Stimulated activated CD4-positive, alpha-beta T cell treated with anti-CD3 and anti-CD28 coated beads, Interleukin-1b, Interleukin-23, amount 100 ng/mL, for 24 hours (primary cell): ENCODE measurements around the gene RPS3A.
"Not testable (repeated sequence)": the region's sequence is repeated elsewhere in the genome, so short reads cannot be mapped to it uniquely, and the experiment has no call there.

Source experiments
- DNase-seq, 4 experiments: peaks; one replicate each; pipeline ENCODE4 v3.0.0-alpha.2; 2020; ENCODE audit warnings: low read depth in 4 of 4, low spot score in 1 of 4

Gene RPS3A

DNA sequence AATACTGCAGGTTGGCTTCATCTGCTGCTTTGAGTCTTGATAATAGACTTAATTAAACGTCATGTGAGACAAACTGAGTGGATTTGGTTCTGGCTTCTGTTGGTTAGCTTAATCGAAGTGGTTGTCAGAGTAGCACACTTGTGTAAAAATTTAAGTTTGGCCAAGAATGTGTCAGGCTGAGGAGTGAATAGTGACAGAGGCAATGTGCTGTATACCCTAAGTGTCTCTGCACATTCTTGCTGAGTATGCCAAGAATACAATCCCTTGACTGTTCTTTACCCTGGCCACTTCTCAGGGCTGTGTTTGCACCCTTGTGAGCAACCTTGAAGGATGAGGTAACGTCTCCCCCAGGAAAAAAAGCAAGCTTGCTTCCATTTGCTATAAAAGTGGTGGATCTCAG is 14.9 kb downstream of the RPS3A start:
- no peak for DNase-seq

DNA sequence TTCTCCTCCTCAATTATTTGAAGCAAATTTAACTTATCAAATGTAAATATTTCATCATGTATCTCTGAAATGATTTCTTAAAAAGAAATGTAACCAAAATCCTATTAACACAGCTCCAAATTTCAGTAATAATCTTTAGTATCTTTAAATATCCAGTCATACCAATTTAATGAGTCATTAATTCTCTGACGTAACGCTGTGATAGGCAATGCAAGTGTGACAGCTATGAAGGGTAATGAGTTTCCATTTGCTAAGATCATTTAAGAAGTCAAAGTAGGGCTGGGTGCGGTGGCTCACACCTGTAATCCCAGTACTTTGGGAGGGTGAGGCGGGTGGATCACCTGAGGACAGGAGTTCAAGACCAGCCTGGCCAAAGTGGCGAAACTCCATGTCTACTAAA is 15.6 kb downstream of the RPS3A start:
- DNase-seq = no peak

DNA sequence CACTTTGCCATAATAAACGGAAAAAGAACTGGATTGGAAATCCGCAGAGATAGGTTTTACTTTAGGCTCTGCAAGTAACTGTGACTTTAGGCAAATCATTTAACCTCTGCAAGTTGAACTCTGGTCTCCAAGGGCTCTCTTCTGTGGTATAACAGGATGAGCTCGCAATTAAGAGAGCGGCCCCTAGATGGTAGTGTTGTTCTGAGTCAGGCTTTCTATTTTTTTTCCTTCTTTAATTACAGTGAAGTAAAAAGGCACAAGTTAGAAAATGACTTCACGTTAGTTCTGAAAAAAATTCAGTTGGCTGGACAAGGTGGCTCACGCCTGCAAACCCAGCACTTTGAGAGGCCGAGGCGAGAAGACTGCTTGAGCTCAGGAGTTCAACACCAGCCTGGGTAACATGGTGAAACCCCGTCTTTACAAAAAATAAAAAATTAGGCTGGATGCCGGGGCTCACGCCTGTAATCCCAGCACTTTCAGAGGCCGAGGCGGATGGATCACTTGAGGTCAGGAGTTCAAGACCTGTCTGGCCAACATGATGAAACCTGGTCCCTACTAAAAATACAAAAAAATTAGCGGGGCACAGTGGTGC is 18.0 kb downstream of the RPS3A start:
- DNase-seq = peak in 1 of 4 experiments; percentile 24

DNA sequence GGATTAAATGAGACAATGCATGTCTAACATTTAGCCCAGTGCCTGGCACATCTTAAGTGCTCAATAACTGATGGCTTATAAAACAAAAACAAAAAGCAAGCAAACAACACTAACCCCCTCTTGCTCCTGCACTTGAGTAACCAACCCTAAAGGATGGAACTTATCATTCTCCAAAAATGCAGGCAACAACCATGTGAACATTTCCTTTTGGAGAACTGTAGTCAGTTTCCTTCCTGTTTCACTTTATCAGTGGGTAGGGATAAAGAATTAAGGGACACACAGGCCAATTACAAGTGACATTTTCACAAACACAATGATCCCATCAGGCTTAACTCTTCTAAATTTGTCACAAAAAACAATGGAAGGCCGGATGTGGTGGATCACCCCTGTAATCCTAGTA is 30.4 kb downstream of the RPS3A start:
- DNase-seq = no peak

DNA sequence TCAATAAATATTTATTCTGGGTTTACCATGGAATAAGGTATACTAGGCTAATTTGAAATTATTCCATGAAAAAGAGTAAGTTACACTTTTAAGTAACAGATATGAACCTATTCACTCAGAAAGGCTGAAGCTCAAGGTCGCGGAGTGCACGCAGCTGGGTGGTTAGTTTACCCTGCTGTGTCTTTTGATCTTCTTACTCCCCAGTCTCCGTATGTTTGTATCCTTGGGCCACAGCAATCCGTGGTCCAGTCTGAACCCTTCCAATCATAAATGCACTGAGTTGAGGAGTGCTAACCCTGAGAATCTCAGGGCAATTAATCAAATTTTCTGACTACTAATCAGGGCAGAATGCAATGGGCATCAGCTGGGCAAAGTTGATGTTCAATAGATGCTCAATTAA is 33.9 kb downstream of the RPS3A start:
- no peak for DNase-seq

DNA sequence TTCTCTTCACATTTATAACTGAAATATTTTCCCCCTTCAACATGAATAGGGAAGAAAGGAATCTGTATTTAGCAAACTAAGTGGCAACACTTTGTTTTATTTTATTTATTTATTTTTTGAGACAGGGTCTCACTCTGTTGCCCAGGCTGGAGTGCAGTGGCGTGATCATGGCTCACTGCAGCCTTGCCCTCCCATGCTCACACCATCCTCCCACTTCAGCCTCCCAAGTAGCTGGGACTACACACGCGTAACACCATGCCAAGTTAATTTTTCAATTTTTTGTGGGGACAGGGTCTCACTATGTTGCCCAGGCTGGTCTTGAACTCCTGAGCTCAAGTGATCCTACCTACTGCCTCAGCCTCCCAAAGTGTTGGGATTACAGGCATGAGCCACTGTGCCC is 36.6 kb downstream of the RPS3A start:
- not testable (repeated sequence) for DNase-seq

DNA sequence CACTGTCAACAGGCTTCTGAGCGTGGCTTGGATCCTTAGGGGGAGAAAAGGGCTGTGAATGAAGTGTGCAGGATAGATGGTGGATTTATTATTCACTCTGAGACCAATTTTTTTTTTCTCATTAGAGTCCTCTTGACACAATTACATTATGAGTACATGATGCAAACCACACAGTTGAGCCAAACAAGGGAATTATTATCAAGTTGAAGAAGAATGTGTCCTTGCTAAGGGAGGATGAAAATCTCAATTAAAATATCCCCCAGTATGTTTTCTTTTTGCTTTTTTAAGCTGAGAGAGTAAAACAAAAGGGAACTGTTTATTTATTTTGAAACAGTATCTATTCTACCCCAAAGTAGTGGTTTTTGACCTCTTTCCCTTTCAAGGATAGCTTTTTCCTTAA is 40.4 kb downstream of the RPS3A start:
- DNase-seq = no peak

DNA sequence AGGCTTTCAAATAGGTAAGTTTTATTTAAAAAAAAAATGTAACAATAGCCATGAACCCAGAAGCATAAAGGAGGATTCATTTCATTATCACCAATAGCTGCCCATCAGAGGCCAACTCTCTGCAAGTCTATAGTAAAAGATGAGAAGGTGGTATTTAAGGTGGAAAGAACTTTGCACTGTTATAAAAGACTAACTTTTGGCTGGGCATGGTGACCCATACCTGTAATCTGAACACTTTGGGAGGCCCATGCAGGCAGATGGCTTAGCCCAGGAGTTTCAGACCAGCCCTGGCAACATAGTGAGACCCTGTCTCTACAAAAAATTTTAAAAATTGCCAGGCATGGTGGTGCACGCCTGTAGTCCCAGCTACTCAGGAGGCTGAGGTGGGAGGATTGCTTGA is 43.3 kb downstream of the RPS3A start:
- no peak for DNase-seq

DNA sequence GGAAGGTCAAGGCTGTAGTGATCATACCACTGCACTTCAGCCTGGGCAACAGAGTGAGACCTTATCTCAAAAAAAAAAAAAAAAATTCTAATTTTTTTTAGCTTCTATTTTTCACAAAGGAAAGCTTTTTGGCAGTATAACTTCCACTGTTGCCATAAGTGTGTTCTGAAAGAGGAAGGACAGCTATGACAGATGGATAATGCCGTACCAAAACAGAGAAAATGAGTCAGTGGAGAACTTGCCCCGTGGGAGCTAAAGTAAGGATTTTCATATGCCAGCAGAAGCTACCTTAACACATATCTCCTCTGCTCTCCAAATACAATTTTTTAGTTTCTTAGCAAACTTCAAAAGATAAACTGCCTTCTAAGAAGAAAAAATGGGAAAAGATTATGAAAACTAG is 43.7 kb downstream of the RPS3A start:
- no peak for DNase-seq

DNA sequence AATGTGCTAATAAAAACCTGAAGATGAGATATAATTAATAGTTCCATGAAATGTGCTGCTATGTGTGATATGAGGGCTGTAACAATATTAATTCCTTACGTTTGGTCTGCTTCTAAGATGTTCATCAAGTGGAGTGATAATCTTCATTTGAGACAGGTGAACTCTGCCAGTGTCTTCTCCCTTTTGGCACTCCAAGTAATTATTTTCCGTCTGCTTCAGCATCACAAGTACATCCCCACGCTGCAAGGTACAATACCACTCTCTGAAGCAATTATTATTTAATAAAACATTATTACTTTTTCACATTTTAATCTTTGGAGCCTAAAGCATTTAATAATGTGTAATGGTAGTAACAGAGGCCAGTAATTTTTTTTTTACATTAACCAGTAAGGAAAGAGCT is 44.4 kb downstream of the RPS3A start:
- DNase-seq = no peak

DNA sequence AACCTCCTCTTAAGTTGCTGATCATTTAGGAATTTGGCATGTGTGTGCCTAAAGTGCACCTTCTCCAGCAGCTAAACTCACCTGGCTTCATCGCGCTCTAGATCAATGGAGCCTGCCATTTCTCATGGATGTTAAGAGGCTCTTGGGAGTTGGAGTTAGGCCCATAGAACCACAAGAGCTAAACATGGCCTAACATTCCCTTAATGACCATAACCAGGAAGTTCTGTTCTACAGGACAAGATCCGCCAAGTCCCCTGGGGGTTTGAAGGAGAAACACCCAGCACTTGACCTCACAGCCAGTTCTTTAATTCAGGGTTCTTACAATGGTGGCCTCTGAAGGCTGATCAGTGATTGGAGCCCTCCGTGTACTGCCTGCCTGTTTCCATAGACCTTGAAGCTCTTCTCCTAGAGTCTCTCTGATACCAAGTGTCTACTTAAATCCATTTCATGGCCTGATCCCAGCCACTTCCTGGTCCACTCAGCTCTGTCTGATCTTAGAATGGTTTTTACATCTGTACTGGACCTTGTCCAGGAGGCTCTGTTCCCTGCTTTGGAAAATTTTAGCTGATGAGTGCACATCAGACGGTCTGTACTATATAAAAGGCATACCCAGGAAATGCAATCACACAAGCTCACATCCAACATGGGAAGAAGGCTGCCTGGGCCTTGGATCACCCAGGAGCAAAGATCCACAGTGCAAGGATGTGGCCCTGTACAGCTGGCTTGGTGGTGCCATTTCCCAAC is 45.1 kb downstream of the RPS3A start:
- no peak for DNase-seq

DNA sequence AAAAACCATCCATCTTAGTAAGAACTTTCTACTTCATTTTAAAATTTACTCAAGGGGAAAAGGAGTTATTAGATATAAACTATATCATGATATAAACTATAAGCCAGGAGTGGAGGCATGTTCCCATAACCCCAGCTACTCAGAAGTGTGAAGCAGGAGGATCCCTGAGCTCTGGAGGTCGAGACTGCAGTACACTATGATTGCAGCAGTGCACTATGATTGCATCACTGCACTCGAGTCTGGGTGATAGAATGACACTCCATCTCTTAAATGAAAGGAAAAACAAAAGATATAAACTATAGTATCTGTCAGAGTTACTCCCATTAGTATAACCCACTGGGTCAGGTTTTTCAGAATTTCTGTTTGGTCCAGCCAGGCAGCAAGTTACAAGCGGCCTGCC is 47.6 kb downstream of the RPS3A start:
- DNase-seq = no peak

DNA sequence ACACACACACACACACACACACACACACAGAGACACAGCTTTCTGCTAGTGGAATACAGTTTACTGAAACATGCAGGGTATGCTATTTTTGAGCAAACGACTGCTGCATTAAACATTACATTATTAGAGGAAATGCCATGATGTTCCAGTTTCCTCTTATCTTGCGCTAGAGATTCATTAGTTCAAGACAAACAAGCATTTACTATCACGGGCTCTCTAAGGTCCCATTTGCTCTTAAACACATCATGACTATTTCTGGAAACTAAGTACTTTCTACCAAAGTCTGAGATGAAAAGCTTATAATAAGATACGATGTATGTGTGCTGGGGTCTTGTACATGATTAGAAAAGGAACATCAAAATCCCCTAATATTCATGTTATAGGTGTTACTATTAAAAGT is 48.8 kb downstream of the RPS3A start:
- no peak for DNase-seq

DNA sequence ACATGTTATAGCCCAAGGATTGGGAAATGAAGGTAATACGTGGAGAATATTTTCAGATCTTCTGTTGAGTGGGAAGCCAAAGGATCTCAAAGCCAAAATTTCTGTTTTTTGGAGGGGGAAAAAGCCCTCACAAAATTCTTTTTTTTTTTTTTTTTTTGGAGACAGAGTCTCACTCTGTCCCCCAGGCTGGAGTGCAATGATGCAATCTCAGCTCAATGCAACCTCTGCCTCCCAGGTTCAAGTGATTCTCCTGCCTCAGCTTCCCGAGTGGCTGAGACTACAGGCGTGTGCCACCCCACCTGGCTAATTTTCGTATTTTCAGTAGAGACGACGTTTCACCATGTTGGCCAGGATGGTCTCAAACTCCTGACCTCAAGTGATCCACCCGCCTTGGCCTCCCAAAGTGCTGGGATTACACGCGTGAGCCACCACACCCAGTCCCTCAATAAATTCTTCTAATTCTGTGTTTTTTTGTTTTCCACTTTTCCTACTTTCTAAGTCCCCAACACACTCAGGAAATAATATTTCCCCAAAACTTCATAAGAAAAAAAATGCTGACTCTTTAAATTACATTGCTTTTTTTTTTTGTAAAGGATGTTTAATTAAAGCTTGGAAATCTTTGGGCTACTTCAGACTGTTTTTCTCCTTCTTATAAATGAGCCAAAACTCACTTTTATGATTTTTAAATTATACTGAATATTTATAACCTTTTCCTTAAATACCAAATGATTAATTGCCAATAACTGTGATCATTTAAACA is 51.6 kb downstream of the RPS3A start:
- DNase-seq = no peak

DNA sequence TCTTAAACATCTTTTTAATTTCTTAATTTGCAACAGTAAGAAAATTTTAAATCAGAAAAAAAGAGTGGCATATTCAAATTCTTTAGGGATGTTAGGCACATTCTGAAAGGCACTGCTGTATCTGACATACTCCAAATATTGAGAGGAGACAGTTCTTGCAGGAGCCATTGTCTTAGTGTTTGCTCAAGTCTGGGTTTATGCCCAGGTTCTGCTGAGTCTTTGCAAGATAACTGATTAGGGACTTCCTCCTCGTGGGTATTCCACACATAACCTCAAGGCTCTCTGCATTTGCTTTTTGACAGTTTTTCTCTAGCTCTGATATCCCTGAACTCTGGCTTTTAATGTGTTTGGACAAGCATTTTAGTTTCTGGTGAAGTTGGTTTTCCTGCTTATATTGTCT is 52.6 kb downstream of the RPS3A start:
- no peak for DNase-seq

DNA sequence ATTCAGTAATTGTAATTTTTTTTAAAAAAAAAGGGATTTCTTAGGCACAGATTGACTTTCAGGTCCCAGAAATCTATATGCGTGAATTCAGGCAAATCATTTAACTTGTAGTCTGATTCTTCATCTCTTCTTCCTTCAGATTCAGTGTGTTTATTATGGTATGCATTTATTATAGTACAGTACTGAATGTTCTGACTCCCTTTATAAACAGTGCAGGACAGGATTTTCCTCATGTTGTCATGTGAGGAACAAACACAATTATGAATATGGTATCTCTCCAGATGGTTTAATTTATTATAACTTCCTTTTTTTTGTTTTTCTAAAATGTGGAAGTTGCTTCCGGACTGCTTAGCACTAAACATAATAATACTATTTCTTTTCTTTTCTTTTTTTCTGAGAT is 54.2 kb downstream of the RPS3A start:
- DNase-seq = no peak
